Ishikawa (cell line): Measurements from ENCODE around the gene SLC35A2.
A peak's percentile ranks its signal among the peaks of the same experiment; 100 is the strongest.

ENCODE experiments used
- CEBPB ChIP-seq: IDR thresholded peaks from 2 replicates; pipeline ENCODE4 v1.6.1; 2012
- CREB1 ChIP-seq: IDR thresholded peaks from 2 replicates; pipeline ENCODE4 v1.6.1; 2012; ENCODE audit warnings: low read depth
- EGR1 ChIP-seq: IDR thresholded peaks from 2 replicates; pipeline ENCODE4 v1.6.1; 2012
- FOXM1 ChIP-seq: IDR thresholded peaks from 2 replicates; pipeline ENCODE4 v1.6.1; 2012; ENCODE audit warnings: low read depth, borderline replicate concordance
- MAX ChIP-seq: IDR thresholded peaks from 2 replicates; pipeline ENCODE4 v1.6.1; 2012
- NFIC ChIP-seq: IDR thresholded peaks from 2 replicates; pipeline ENCODE4 v1.6.1; 2012
- RAD21 ChIP-seq: IDR thresholded peaks from 2 replicates; pipeline ENCODE4 v1.6.1; 2012; ENCODE audit warnings: low read depth
- REST ChIP-seq: IDR thresholded peaks from 2 replicates; pipeline ENCODE4 v1.6.1; 2012; ENCODE audit warnings: low read depth, mild to moderate bottlenecking
- TAF1 ChIP-seq: IDR thresholded peaks from 2 replicates; pipeline ENCODE4 v1.6.1; 2012; ENCODE audit warnings: low read depth, mild to moderate bottlenecking
- USF1 ChIP-seq: IDR thresholded peaks from 2 replicates; pipeline ENCODE4 v1.6.1; 2012
- YY1 ChIP-seq: IDR thresholded peaks from 2 replicates; pipeline ENCODE4 v1.6.1; 2012; ENCODE audit warnings: low read depth
- ZBTB7A ChIP-seq: IDR thresholded peaks from 2 replicates; pipeline ENCODE4 v1.6.1; 2012; ENCODE audit warnings: low read depth

Gene SLC35A2

GRCh38 chrX:48919947-48920717 is 8.7 kb upstream of the SLC35A2 start:
- TF ChIP-seq YY1, result no peak
- no peak for TF ChIP-seq REST
- no peak for TF ChIP-seq MAX

GRCh38 chrX:48919360-48919841 is 8.0 kb upstream of the SLC35A2 start:
- TF ChIP-seq NFIC (no peak), CREB1 (no peak), CEBPB (no peak), REST (no peak), USF1 (no peak)

- TF ChIP-seq EGR1 (0 out of 2 replicates have a peak, but pooled peaks have one; percentile 1), USF1 (peak; percentile 70), YY1 (no peak), ZBTB7A (peak; percentile 85), CREB1 (no peak), TAF1 (peak; percentile 66), NFIC (no peak)
Observed at GRCh38 chrX:48918643-48919340, 7.3 kb upstream of the SLC35A2 start, which contains the start of gene PIM2. TSS of gene PIM2 (minus strand) at chrX:48919024. CDS start at chrX:48918834, 190 bp downstream.

- peak; percentile 27; the same call in 1 of the 2 replicates for TF ChIP-seq EGR1
- no peak for TF ChIP-seq ZBTB7A
Observed at GRCh38 chrX:48918301-48918642, 6.8 kb upstream of the SLC35A2 start.

- no peak for TF ChIP-seq FOXM1
- TF ChIP-seq REST, result no peak
- peak; percentile 50; the same call in 1 of the 2 replicates for TF ChIP-seq RAD21
- TF ChIP-seq CEBPB, result no peak
Observed at GRCh38 chrX:48917139-48918001, 5.9 kb upstream of the SLC35A2 start.
